Measurements from ENCODE around the gene RND2.
"Not testable (repeated sequence)": the region's sequence is repeated elsewhere in the genome, so short reads cannot be mapped to it uniquely, and the experiment has no call there.

RND2 gene

DNA sequence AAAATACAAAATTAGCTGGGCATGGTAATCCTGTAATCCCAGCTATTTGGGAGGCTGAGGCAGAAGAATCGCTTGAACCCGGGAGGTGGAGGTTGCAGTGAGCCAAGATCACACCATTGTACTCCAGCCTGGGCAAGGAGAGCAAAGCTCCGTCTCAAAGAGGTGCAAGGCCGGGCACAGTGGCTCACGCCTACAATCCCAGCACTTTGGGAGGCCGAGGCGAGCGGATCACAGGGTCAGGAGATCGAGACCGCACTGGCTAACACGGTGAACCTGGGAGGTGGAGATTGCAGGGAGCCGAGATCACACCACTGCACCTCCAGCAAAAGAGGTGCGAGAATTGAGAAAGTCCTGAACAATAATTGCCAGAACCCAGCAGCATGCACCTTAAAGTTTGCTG lies 24.1 kb upstream of the RND2 start:
- not testable (repeated sequence) for H2AK5ac ChIP-seq (ENCODE audit: low read length); H3K23ac ChIP-seq (ENCODE audit: low read length); H3K27me3 ChIP-seq (ENCODE audit: insufficient read depth, low read length); H3K79me1 ChIP-seq (ENCODE audit: low read length); H4K8ac ChIP-seq (ENCODE audit: low read depth, low read length); H3K4me1 ChIP-seq (ENCODE audit: control insufficient read depth in 1 of 2, insufficient read depth in 2 of 2, low read length in 2 of 2); H2BK12ac ChIP-seq (ENCODE audit: low read length); H3K4ac ChIP-seq (ENCODE audit: low read depth, low read length); H3K14ac ChIP-seq (ENCODE audit: low read length); H3K4me2 ChIP-seq (ENCODE audit: low read length); H2AFZ ChIP-seq (ENCODE audit: insufficient read depth, low read length, poor library complexity); H4K91ac ChIP-seq (ENCODE audit: low read depth, low read length); H3K4me3 ChIP-seq (ENCODE audit: low read depth, low read length); H4K12ac ChIP-seq (ENCODE audit: low read depth, low read length); H3K27ac ChIP-seq (ENCODE audit: low read depth, low read length); H2BK5ac ChIP-seq (ENCODE audit: low read depth, low read length, poor library complexity); H3K18ac ChIP-seq (ENCODE audit: low read length); DNase-seq; H2BK120ac ChIP-seq (ENCODE audit: insufficient read depth, low read length, poor library complexity); H3K9ac ChIP-seq (ENCODE audit: low read length); H3K9me3 ChIP-seq (ENCODE audit: insufficient read depth, low read depth, low read length)
- peaks cover 29 to 37% of the 10 kb centered on the region in 2 experiments for H3K36me3 ChIP-seq (ENCODE audit: control insufficient read depth in 1 of 2, insufficient read depth in 2 of 2, low read length in 2 of 2)
- WGBS (ENCODE audit: extremely low coverage, insufficient coverage, insufficient read length), result no CpG with 5 or more reads among the region's 13 CpGs
- H3K79me2 ChIP-seq (ENCODE audit: control insufficient read depth, insufficient read depth, low read length, poor library complexity), result peaks cover 11% of the 10 kb centered on the region

DNA sequence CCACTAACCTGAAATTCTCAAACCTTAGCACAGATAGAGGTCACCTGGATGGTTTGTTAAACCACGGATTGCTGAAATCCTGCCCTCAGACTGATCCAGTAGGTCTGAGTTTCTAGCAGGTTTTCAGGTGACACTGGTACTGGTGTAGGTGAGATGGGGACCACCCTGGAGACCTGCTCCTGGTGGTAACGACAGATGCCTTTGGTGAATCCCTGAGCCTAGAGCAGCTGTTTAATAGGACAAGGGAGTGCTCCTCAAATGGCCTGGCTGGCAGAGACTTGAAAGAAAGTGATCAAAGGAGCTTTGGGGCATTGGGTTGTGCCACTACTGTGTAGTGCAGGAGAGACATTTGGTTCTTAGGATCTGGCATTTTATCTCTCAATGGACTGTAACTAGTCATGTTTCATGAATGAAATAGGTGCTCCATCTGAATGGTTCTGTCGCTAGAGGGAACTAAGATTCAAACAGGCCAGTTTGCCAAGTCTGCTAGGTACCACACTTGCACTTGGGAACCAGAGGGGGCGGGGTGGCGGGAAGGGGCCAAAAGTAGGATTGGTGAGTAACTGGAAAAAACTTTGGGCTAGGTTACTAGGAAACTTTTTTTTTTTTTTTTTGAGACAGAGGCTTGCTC lies 21.4 kb upstream of the RND2 start:
- no peak overlapping the region for H2BK120ac ChIP-seq (ENCODE audit: insufficient read depth, low read length, poor library complexity)
- no peak overlapping the region for H4K12ac ChIP-seq (ENCODE audit: low read depth, low read length)
- no peak overlapping the region for H4K8ac ChIP-seq (ENCODE audit: low read depth, low read length)
- H3K79me1 ChIP-seq (ENCODE audit: low read length), result peaks cover 1% of the 10 kb centered on the region
- no peak overlapping the region for H3K27ac ChIP-seq (ENCODE audit: low read depth, low read length)
- H3K9ac ChIP-seq (ENCODE audit: low read length), result no peak overlapping the region
- H3K4me1 ChIP-seq (ENCODE audit: control insufficient read depth in 1 of 2, insufficient read depth in 2 of 2, low read length in 2 of 2), result peaks cover 2 to 5% of the 10 kb centered on the region in 2 experiments
- no peak overlapping the region for H4K91ac ChIP-seq (ENCODE audit: low read depth, low read length)
- H3K23ac ChIP-seq (ENCODE audit: low read length), result no peak overlapping the region
- H3K4me2 ChIP-seq (ENCODE audit: low read length), result no peak overlapping the region
- H3K79me2 ChIP-seq (ENCODE audit: control insufficient read depth, insufficient read depth, low read length, poor library complexity), result peaks cover 8% of the 10 kb centered on the region
- WGBS (ENCODE audit: extremely low coverage, insufficient coverage, insufficient read length), result no CpG with 5 or more reads among the region's 5 CpGs
- H3K36me3 ChIP-seq (ENCODE audit: control insufficient read depth in 1 of 2, insufficient read depth in 2 of 2, low read length in 2 of 2), result peaks cover 29 to 37% of the 10 kb centered on the region in 2 experiments
- H2AK5ac ChIP-seq (ENCODE audit: low read length), result no peak overlapping the region
- no peaks in the 10 kb centered on the region for H3K9me3 ChIP-seq (ENCODE audit: insufficient read depth, low read depth, low read length)
- H3K14ac ChIP-seq (ENCODE audit: low read length), result no peak overlapping the region
- H3K18ac ChIP-seq (ENCODE audit: low read length), result no peak overlapping the region
- H2BK12ac ChIP-seq (ENCODE audit: low read length), result no peak overlapping the region
- no peak overlapping the region for H2BK5ac ChIP-seq (ENCODE audit: low read depth, low read length, poor library complexity)
- H3K27me3 ChIP-seq (ENCODE audit: insufficient read depth, low read length), result no peaks in the 10 kb centered on the region
- no peak overlapping the region for H3K4me3 ChIP-seq (ENCODE audit: low read depth, low read length)
- DNase-seq, result peak; percentile 82 to 90
- no peak overlapping the region for H3K4ac ChIP-seq (ENCODE audit: low read depth, low read length)
- no peak overlapping the region for H2AFZ ChIP-seq (ENCODE audit: insufficient read depth, low read length, poor library complexity)

DNA sequence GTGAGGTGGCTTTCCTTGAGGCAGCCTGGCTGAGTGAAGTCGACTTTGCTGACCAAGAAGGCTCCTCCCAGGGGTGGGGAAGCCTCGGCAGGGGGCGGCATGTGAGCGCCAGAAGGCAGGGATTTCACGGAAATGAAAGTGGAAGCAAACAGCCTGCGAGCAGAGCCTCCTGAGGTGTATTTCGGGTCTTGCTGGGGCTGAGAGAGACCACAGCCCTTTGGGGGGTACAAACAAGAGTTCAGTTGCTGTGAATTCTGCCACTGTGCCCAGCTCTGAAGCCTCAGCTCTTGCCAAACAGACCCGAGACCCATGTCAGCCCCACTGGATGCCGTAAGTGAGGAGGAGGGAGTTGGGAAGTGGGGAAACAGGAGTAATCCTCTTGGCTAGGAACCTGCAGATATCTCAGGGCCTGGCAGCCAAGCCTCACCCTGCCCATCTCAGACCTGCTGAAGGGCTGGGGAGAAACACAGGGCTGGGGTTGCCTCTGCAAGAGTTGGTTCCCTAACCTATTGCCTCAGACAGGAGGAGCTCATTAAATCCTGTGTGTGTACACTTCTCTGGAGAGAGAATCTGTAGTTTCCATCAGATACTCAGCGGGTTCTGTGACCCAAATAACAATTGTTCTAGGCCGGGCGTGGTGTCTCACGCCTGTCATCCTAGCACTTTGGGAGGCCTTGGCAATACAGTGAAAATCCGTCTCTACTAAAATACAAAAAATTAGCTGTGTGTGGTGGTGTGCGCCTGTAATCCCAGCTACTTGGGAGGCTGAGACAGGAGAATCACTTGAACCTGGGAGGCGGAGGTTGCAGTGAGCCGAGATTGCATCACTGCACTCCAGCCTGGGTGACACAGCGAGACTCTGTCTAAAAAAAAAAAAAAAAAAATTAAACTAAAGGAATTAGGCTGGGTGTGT lies 18.1 kb upstream of the RND2 start, which contains the start of gene IFI35:
IFI35 (plus strand) TSS at position 146 of the 913 bp plus-strand sequence; CDS start at position 310, 164 bp downstream.
- no peaks in the 10 kb centered on the region for H3K79me2 ChIP-seq (ENCODE audit: control insufficient read depth, insufficient read depth, low read length, poor library complexity)

DNA sequence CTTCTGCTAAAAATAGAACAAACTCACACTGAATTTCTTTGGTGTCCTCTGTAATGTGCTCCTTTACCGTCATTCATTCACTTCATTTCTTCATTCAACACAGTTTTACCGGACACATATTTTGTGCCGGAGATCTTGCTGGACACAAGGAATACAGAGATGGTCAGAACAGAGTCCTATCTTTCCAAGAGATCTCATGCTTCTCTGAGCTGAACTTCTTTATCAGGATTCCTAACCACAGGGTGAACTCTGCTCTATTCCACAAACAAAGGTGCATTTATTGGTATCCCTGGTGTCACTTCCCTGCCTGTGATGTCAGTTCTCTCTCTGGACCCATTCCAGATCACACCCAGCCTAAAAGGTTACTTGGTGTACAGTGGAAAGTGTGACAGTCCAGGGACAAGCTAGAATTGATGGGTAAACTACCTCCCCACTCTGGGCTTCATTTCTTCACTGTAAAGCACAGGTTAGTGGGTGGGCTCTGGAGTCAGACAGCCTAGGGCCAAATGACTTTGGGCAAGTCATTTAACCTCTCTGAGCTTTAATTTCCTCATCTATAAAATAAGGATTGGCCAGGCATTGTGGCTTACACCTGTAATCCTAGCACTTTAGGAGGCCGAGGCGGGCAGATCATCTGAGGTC lies 14.2 kb upstream of the RND2 start:
- Histone ChIP-seq H3K4me2 (ENCODE audit: low read length) (no peak overlapping the region), H3K36me3 (ENCODE audit: control insufficient read depth in 1 of 2, insufficient read depth in 2 of 2, low read length in 2 of 2) (peaks cover 17 to 22% of the 10 kb centered on the region in 2 experiments), H2BK5ac (ENCODE audit: low read depth, low read length, poor library complexity) (no peak overlapping the region), H3K9me3 (ENCODE audit: insufficient read depth, low read depth, low read length) (peaks cover 2% of the 10 kb centered on the region), H2AK5ac (ENCODE audit: low read length) (no peak overlapping the region), H3K18ac (ENCODE audit: low read length) (no peak overlapping the region), H3K4ac (ENCODE audit: low read depth, low read length) (no peak overlapping the region), H3K4me1 (ENCODE audit: control insufficient read depth in 1 of 2, insufficient read depth in 2 of 2, low read length in 2 of 2) (peaks cover 0 to 3% of the 10 kb centered on the region in 2 experiments), H3K9ac (ENCODE audit: low read length) (no peak overlapping the region), H3K4me3 (ENCODE audit: low read depth, low read length) (no peak overlapping the region), H3K27me3 (ENCODE audit: insufficient read depth, low read length) (no peaks in the 10 kb centered on the region), H4K8ac (ENCODE audit: low read depth, low read length) (no peak overlapping the region), H3K79me1 (ENCODE audit: low read length) (no peaks in the 10 kb centered on the region), H3K27ac (ENCODE audit: low read depth, low read length) (no peak overlapping the region), H2BK12ac (ENCODE audit: low read length) (no peak overlapping the region), H2BK120ac (ENCODE audit: insufficient read depth, low read length, poor library complexity) (no peak overlapping the region), H3K14ac (ENCODE audit: low read length) (no peak overlapping the region), H3K23ac (ENCODE audit: low read length) (no peak overlapping the region), H4K91ac (ENCODE audit: low read depth, low read length) (no peak overlapping the region), H4K12ac (ENCODE audit: low read depth, low read length) (no peak overlapping the region), H3K79me2 (ENCODE audit: control insufficient read depth, insufficient read depth, low read length, poor library complexity) (no peaks in the 10 kb centered on the region), H2AFZ (ENCODE audit: insufficient read depth, low read length, poor library complexity) (no peak overlapping the region)
- no CpG with 5 or more reads among the region's 5 CpGs for WGBS (ENCODE audit: extremely low coverage, insufficient coverage, insufficient read length)
- peak in 1 of 2 donors; percentile 46 for DNase-seq

More for the DNA sequence above, 18.1 kb upstream of the RND2 start, which contains the start of gene IFI35:
- Histone ChIP-seq H3K4ac (ENCODE audit: low read depth, low read length) (no peak within 1 kb of the TSS), H3K4me1 (ENCODE audit: control insufficient read depth in 1 of 2, insufficient read depth in 2 of 2, low read length in 2 of 2) (peaks cover 0 to 3% of the 10 kb centered on the region in 2 experiments), H2BK5ac (ENCODE audit: low read depth, low read length, poor library complexity) (no peak within 1 kb of the TSS), H3K27ac (ENCODE audit: low read depth, low read length) (no peak within 1 kb of the TSS), H3K27me3 (ENCODE audit: insufficient read depth, low read length) (no peaks in the 10 kb centered on the region), H3K4me3 (ENCODE audit: low read depth, low read length) (no peak within 1 kb of the TSS), H3K36me3 (ENCODE audit: control insufficient read depth in 1 of 2, insufficient read depth in 2 of 2, low read length in 2 of 2) (peaks cover 16 to 19% of the 10 kb centered on the region in 2 experiments), H2BK12ac (ENCODE audit: low read length) (no peak within 1 kb of the TSS), H3K23ac (ENCODE audit: low read length) (no peak within 1 kb of the TSS), H3K9me3 (ENCODE audit: insufficient read depth, low read depth, low read length) (no peaks in the 10 kb centered on the region), H4K91ac (ENCODE audit: low read depth, low read length) (no peak within 1 kb of the TSS), H3K9ac (ENCODE audit: low read length) (no peak within 1 kb of the TSS), H4K12ac (ENCODE audit: low read depth, low read length) (no peak within 1 kb of the TSS), H4K8ac (ENCODE audit: low read depth, low read length) (peak within 1 kb of the TSS; percentile 57), H3K18ac (ENCODE audit: low read length) (no peak within 1 kb of the TSS), H2AK5ac (ENCODE audit: low read length) (no peak within 1 kb of the TSS), H3K14ac (ENCODE audit: low read length) (no peak within 1 kb of the TSS), H3K4me2 (ENCODE audit: low read length) (peak within 1 kb of the TSS; percentile 19), H2BK120ac (ENCODE audit: insufficient read depth, low read length, poor library complexity) (no peak within 1 kb of the TSS), H2AFZ (ENCODE audit: insufficient read depth, low read length, poor library complexity) (no peak within 1 kb of the TSS), H3K79me1 (ENCODE audit: low read length) (no peaks in the 10 kb centered on the region)
- no CpG with 5 or more reads among the region's 18 CpGs for WGBS (ENCODE audit: extremely low coverage, insufficient coverage, insufficient read length)
- DNase-seq, result peak; percentile 70 to 85
